GM19395 (cell line): ENCODE results near the gene BATF3.
A peak's percentile ranks its signal among the peaks of the same experiment; 100 is the strongest.
"Not testable (repeated sequence)": the region's sequence is repeated elsewhere in the genome, so short reads cannot be mapped to it uniquely, and the experiment has no call there.

Experiments
- ATAC-seq: cut with Tn5 transposase; IDR thresholded peaks from one replicate; pipeline ENCODE4 v1.9.1; 2021; ENCODE audit warnings: mild to moderate bottlenecking, moderate library complexity; ENCODE audit not compliant: unreplicated experiment

Gene BATF3

GRCh38 chr1:212699625-212700222, at the start of gene BATF3:
Gene BATF3 (minus strand): TSS chr1:212699840. CDS start chr1:212699762, 78 bp downstream.
- peak; percentile 11 for ATAC-seq

GRCh38 chr1:212746546-212746945, 46.9 kb upstream of the BATF3 start:
- no peak for ATAC-seq

- ATAC-seq: no peak
These were observed 45.7 kb upstream of the BATF3 start for GRCh38 chr1:212745303-212745702.

GRCh38 chr1:212743901-212744475, 44.3 kb upstream of the BATF3 start:
- no peak for ATAC-seq

- ATAC-seq: no peak
These were observed 38.7 kb upstream of the BATF3 start for GRCh38 chr1:212738330-212738729.

GRCh38 chr1:212737559-212737958, 37.9 kb upstream of the BATF3 start:
- no peak for ATAC-seq

- ATAC-seq: no peak
These were observed 33.5 kb upstream of the BATF3 start for GRCh38 chr1:212733109-212733508.

GRCh38 chr1:212731630-212732029, 32.0 kb upstream of the BATF3 start:
- ATAC-seq: no peak

- ATAC-seq: no peak
These were observed 29.0 kb upstream of the BATF3 start for GRCh38 chr1:212728606-212729005.

GRCh38 chr1:212727386-212728181, 27.9 kb upstream of the BATF3 start:
- ATAC-seq: no peak

GRCh38 chr1:212724679-212725078, 25.0 kb upstream of the BATF3 start:
- not testable (repeated sequence) for ATAC-seq

GRCh38 chr1:212722270-212722957, 22.8 kb upstream of the BATF3 start:
- ATAC-seq: no peak

- peak; percentile 62 for ATAC-seq
These were observed 22.0 kb upstream of the BATF3 start for GRCh38 chr1:212721388-212722247.

GRCh38 chr1:212719633-212720032, 20.0 kb upstream of the BATF3 start:
- no peak for ATAC-seq

- no peak for ATAC-seq
These were observed 18.9 kb upstream of the BATF3 start for GRCh38 chr1:212718499-212718898.

- no peak for ATAC-seq
These were observed 16.5 kb upstream of the BATF3 start for GRCh38 chr1:212716161-212716560.

- ATAC-seq: no peak
These were observed 14.0 kb upstream of the BATF3 start for GRCh38 chr1:212713465-212714136.

GRCh38 chr1:212712451-212713303, 13.0 kb upstream of the BATF3 start:
- no peak for ATAC-seq

- ATAC-seq: not testable (repeated sequence)
These were observed 12.3 kb upstream of the BATF3 start for GRCh38 chr1:212711974-212712373.
